ENCODE data around the gene WNT7B. TPM values are rescaled to one million over a fixed set of nuclear protein-coding genes. Genes with fewer than 3 reads are reported as not detected.

Gene WNT7B
- total RNA-seq, 2 donors from 2014 or later, result not detected

DNA sequence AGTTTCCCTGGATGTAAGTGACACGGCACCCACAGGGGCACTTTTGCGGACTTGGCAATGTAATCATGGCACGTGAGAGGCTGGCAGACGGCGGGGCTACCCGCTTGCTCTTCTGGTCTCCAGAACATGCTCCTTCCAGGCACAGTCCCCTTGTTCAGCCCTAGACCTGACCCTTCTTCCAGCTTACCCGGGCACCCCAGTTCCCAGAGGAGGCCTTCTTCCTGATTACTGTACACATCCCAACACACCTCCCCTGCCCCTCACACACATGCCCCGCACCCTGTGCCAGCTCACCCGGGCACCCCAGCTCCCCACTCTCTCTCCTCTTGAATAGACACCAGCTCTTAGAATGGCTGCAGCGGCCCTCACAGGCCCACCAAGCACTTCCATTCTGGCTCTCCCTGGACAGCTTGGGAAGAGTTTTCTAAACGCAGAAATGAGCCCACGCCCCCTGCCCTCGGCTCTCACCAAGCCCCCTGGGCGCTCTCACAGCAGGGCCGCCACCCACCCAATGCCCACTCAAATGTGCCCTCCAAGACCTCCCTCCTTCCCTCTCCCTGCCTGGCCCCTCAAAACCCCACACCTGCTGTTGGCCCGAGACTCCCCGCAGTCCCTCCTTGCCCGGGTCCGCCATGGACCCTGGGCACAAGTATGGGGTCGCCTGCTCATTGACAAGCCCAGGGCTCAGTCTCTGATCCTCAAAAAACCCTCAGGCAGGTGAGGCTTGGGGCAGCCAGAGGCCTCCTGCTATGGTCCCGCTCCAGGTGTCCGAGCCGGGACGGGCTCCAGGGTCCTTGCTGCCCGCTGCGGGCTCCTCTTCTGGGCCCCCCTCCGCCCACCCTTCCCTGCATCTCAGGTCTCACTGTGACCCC lies 88.5 kb downstream of the WNT7B start:
- DNase-seq, result no peak
- Mint-ChIP-seq H3K36me3 (ENCODE audit: low read depth) (peaks cover 2% of the 10 kb centered on the region), H3K27me3 (peaks cover 34% of the 10 kb centered on the region), H3K4me3 (no peak overlapping the region), H3K27ac (no peak overlapping the region), H3K4me1 (peaks cover 7% of the 10 kb centered on the region)
- ATAC-seq, result no peak
- no peaks in the 10 kb centered on the region for H3K9me3 ChIP-seq (ENCODE audit: control insufficient read depth, low read length, poor library complexity, severe bottlenecking)

- no peak overlapping the region for H3K27ac Mint-ChIP-seq
- H3K27me3 Mint-ChIP-seq, result peaks cover 33% of the 10 kb centered on the region
- ATAC-seq (no peak), DNase-seq (peak in 1 of 3 donors; percentile 7)
- no peak overlapping the region for H3K4me3 Mint-ChIP-seq
- H3K36me3 Mint-ChIP-seq (ENCODE audit: low read depth), result peaks cover 2% of the 10 kb centered on the region
- H3K4me1 Mint-ChIP-seq, result peaks cover 7% of the 10 kb centered on the region
- H3K9me3 ChIP-seq (ENCODE audit: control insufficient read depth, low read length, poor library complexity, severe bottlenecking), result no peaks in the 10 kb centered on the region
These were observed 89.5 kb downstream of the WNT7B start for GRCh38 chr22:45887202-45888131.

DNA sequence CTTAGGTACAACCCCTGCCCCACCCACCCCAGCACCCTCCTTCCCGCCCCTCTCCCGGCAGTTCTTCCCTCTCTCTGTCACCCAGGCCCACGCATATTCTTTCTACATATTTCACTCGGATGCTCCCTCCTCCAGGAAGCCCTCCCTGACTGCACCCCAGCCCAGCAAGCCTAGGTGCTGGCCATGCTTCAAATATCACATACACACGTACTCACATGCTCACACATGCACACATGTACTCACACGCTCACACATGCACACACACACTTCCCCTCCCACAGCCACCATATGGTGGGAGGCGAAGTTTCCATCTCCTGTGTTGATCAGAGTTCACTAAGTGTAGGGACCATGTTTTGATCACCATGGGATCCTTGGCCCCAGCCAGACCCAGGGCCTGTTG lies 90.4 kb downstream of the WNT7B start:
- Mint-ChIP-seq H3K4me3 (no peak overlapping the region), H3K27ac (no peak overlapping the region), H3K4me1 (peaks cover 7% of the 10 kb centered on the region), H3K36me3 (ENCODE audit: low read depth) (peaks cover 2% of the 10 kb centered on the region), H3K27me3 (peaks cover 40% of the 10 kb centered on the region)
- no peaks in the 10 kb centered on the region for H3K9me3 ChIP-seq (ENCODE audit: control insufficient read depth, low read length, poor library complexity, severe bottlenecking)
- no peak for ATAC-seq
- DNase-seq, result no peak

DNA sequence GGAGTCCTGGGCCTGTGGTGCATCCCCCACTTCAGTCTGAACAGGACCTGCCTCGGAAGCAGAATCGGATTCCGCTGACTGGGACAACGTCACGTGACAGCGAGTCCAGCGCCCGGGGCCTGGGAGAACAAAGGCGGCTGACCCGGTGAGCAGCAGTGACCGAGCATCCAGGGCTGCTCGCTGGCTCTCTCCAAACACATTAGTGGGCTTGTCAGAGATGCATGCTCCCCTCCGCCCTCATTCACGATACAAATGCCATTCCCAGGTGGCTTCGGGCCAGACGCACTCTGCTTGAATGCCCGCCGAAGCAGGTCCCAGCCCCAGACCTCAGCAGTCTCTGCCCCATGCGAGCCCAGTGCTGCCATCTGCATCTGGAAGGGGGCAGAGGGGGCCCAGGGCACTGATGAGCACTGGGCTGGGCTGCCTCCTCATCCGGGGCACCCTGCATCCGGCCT lies 91.0 kb downstream of the WNT7B start:
- no peak for ATAC-seq
- Mint-ChIP-seq H3K27me3 (peaks cover 45% of the 10 kb centered on the region), H3K4me3 (no peak overlapping the region), H3K4me1 (peaks cover 7% of the 10 kb centered on the region), H3K27ac (no peak overlapping the region), H3K36me3 (ENCODE audit: low read depth) (peaks cover 2% of the 10 kb centered on the region)
- H3K9me3 ChIP-seq (ENCODE audit: control insufficient read depth, low read length, poor library complexity, severe bottlenecking), result no peaks in the 10 kb centered on the region
- no peak for DNase-seq

DNA sequence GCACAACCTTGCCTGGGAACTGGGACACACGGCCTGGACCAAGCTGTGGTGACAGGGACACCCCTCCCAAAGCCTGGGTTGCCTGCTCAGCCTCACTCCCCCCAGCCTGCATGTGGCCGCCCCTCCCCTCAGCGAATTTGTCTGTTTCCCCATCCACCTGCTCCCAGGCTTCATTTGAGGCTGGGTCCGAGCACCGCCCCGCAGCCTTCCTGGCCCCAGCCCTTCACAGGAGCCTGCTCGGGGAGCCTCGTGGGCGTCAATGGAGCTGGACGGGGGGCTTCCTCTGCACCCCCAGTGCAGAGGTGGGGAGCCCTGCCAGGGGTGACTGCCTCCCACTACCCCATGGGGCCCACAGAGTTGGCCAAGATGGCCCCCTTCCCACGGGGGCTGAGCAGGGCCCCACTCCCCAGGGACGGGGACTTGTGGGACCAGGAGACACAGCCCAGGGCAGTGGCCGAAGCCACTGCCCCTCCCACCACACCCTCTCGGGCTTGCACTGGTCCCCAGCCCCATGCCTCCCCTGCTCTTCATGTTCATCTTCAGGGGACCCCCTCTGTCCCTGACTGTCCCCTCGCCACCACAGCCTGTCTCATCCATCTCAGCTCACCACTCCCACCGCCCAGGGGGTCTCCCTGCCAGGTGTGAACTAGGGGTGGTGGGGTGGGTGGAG lies 91.7 kb downstream of the WNT7B start:
- H3K36me3 Mint-ChIP-seq (ENCODE audit: low read depth), result peaks cover 2% of the 10 kb centered on the region
- DNase-seq (no peak), ATAC-seq (no peak)
- H3K4me1 Mint-ChIP-seq, result peaks cover 7% of the 10 kb centered on the region
- H3K27me3 Mint-ChIP-seq, result peaks cover 51% of the 10 kb centered on the region
- H3K4me3 Mint-ChIP-seq, result no peak overlapping the region
- H3K9me3 ChIP-seq (ENCODE audit: control insufficient read depth, low read length, poor library complexity, severe bottlenecking), result no peaks in the 10 kb centered on the region
- H3K27ac Mint-ChIP-seq, result no peak overlapping the region

- no peak overlapping the region for H3K27ac Mint-ChIP-seq
- H3K4me1 Mint-ChIP-seq, result peaks cover 7% of the 10 kb centered on the region
- no peaks in the 10 kb centered on the region for H3K9me3 ChIP-seq (ENCODE audit: control insufficient read depth, low read length, poor library complexity, severe bottlenecking)
- no peak overlapping the region for H3K4me3 Mint-ChIP-seq
- H3K27me3 Mint-ChIP-seq, result peaks cover 59% of the 10 kb centered on the region
- ATAC-seq (no peak), DNase-seq (no peak)
- peaks cover 2% of the 10 kb centered on the region for H3K36me3 Mint-ChIP-seq (ENCODE audit: low read depth)
These were observed 92.5 kb downstream of the WNT7B start for GRCh38 chr22:45884201-45885062.

- peaks cover 2% of the 10 kb centered on the region for H3K36me3 Mint-ChIP-seq (ENCODE audit: low read depth)
- no peak for ATAC-seq
- peaks cover 7% of the 10 kb centered on the region for H3K4me1 Mint-ChIP-seq
- H3K27ac Mint-ChIP-seq, result no peak overlapping the region
- peaks cover 62% of the 10 kb centered on the region for H3K27me3 Mint-ChIP-seq
- no peaks in the 10 kb centered on the region for H3K9me3 ChIP-seq (ENCODE audit: control insufficient read depth, low read length, poor library complexity, severe bottlenecking)
- no peak for DNase-seq
- no peak overlapping the region for H3K4me3 Mint-ChIP-seq
These were observed 93.2 kb downstream of the WNT7B start for GRCh38 chr22:45883811-45884170.

GRCh38 chr22:45882881-45883810 lies 93.8 kb downstream of the WNT7B start:
- no peak for ATAC-seq

GRCh38 chr22:45881524-45881875 lies 95.5 kb downstream of the WNT7B start:
- Mint-ChIP-seq H3K27ac (no peak overlapping the region), H3K27me3 (peaks cover 66% of the 10 kb centered on the region), H3K4me3 (no peak overlapping the region), H3K36me3 (ENCODE audit: low read depth) (peaks cover under 1% of the 10 kb centered on the region), H3K4me1 (peaks cover under 1% of the 10 kb centered on the region)
- H3K9me3 ChIP-seq (ENCODE audit: control insufficient read depth, low read length, poor library complexity, severe bottlenecking), result no peaks in the 10 kb centered on the region
- no peak for DNase-seq
- no peak for ATAC-seq

More at GRCh38 chr22:45882881-45883810, 93.8 kb downstream of the WNT7B start:
- no peaks in the 10 kb centered on the region for H3K9me3 ChIP-seq (ENCODE audit: control insufficient read depth, low read length, poor library complexity, severe bottlenecking)
- DNase-seq, result no peak
- Mint-ChIP-seq H3K4me1 (peaks cover 5% of the 10 kb centered on the region), H3K27me3 (peaks cover 68% of the 10 kb centered on the region), H3K4me3 (no peak overlapping the region), H3K36me3 (ENCODE audit: low read depth) (peaks cover 2% of the 10 kb centered on the region), H3K27ac (no peak overlapping the region)

- H3K27me3 Mint-ChIP-seq, result peaks cover 62% of the 10 kb centered on the region
- ATAC-seq, result no peak
- DNase-seq, result no peak
- H3K9me3 ChIP-seq (ENCODE audit: control insufficient read depth, low read length, poor library complexity, severe bottlenecking), result no peaks in the 10 kb centered on the region
- no peak overlapping the region for H3K27ac Mint-ChIP-seq
- H3K4me1 Mint-ChIP-seq, result no peaks in the 10 kb centered on the region
- no peak overlapping the region for H3K4me3 Mint-ChIP-seq
- no peaks in the 10 kb centered on the region for H3K36me3 Mint-ChIP-seq (ENCODE audit: low read depth)
These were observed 96.0 kb downstream of the WNT7B start for GRCh38 chr22:45880716-45881523.

- no peak for DNase-seq
- no peaks in the 10 kb centered on the region for H3K9me3 ChIP-seq (ENCODE audit: control insufficient read depth, low read length, poor library complexity, severe bottlenecking)
- Mint-ChIP-seq H3K4me3 (no peak overlapping the region), H3K4me1 (no peaks in the 10 kb centered on the region), H3K27ac (no peak overlapping the region), H3K27me3 (peaks cover 63% of the 10 kb centered on the region), H3K36me3 (ENCODE audit: low read depth) (no peaks in the 10 kb centered on the region)
- ATAC-seq, result no peak
These were observed 96.8 kb downstream of the WNT7B start for GRCh38 chr22:45880091-45880715.

Data from T-helper 17 cell (primary cell).